ENCODE results near the gene TTC6. TPM values are rescaled to one million over a fixed set of nuclear protein-coding genes. Genes with fewer than 3 reads are reported as not detected.

The TTC6 gene
- total RNA-seq, 1 experiment from 2014 or later, result 0.54 TPM

GRCh38 chr14:37642125-37642524, 46.7 kb downstream of the TTC6 start:
- intact Hi-C loops (cut with micrococcal nuclease; ENCODE audit: unreplicated experiment) (no loop called here), in situ Hi-C loops (cut with HindIII; ENCODE audit: low pct_unique_long_range_greater_than_20kb, low sequenced_read_pairs) (no loop called here)
- H3K27me3 ChIP-seq (ENCODE audit: control insufficient read depth, insufficient read depth, low read length), result no peaks in the 10 kb centered on the region
- POLR2A ChIA-PET, result no interaction called here
- no peaks in the 10 kb centered on the region for H3K36me3 ChIP-seq (ENCODE audit: control insufficient read depth, insufficient read depth, low read length)
- no peak for DNase-seq (ENCODE audit: low read depth, low spot score)
- TF ChIP-seq TCF7L2 (IDR thresholded peaks at IDR 0.05; ENCODE audit: low read depth, low read length) (no peak), CTCF (IDR thresholded peaks at IDR 0.05) (no peak), REST (IDR thresholded peaks at IDR 0.05; ENCODE audit: insufficient read depth in 1 of 2, low read depth in 2 of 2, low read length in 1 of 2) (no peak), POLR2AphosphoS5 (IDR thresholded peaks at IDR 0.05; ENCODE audit: low read depth, low read length) (no peak), SIN3A (IDR thresholded peaks at IDR 0.05; ENCODE audit: borderline replicate concordance, insufficient read depth, low read depth, low read length) (no peak)
- H3K4me1 ChIP-seq (ENCODE audit: control insufficient read depth, insufficient read depth, low read length), result no peaks in the 10 kb centered on the region
- ATAC-seq, result no peak
- BruUV-seq (replicated peaks), result no TSS peak
- H3K9me3 ChIP-seq (ENCODE audit: control insufficient read depth, insufficient read depth, low read depth, low read length), result no peaks in the 10 kb centered on the region
- CTCF ChIA-PET, result no interaction called here
- no peak overlapping the region for H3K4me3 ChIP-seq (ENCODE audit: low read depth in 2 of 2, low read length in 2 of 2)
- no peak overlapping the region for H3K27ac ChIP-seq (ENCODE audit: low read length)

GRCh38 chr14:37643701-37644100, 48.3 kb downstream of the TTC6 start:
- no TSS peak for BruUV-seq (replicated peaks)
- ATAC-seq (no peak), DNase-seq (ENCODE audit: low read depth, low spot score) (no peak)
- Histone ChIP-seq H3K27ac (ENCODE audit: low read length) (no peak overlapping the region), H3K36me3 (ENCODE audit: control insufficient read depth, insufficient read depth, low read length) (no peaks in the 10 kb centered on the region), H3K27me3 (ENCODE audit: control insufficient read depth, insufficient read depth, low read length) (no peaks in the 10 kb centered on the region), H3K4me3 (ENCODE audit: low read depth in 2 of 2, low read length in 2 of 2) (no peak overlapping the region), H3K4me1 (ENCODE audit: control insufficient read depth, insufficient read depth, low read length) (no peaks in the 10 kb centered on the region), H3K9me3 (ENCODE audit: control insufficient read depth, insufficient read depth, low read depth, low read length) (no peaks in the 10 kb centered on the region)
- ChIA-PET CTCF (no interaction called here), POLR2A (no interaction called here)
- in situ Hi-C loops (cut with HindIII; ENCODE audit: low pct_unique_long_range_greater_than_20kb, low sequenced_read_pairs) (no loop called here), intact Hi-C loops (cut with micrococcal nuclease; ENCODE audit: unreplicated experiment) (no loop called here)
- TF ChIP-seq SIN3A (IDR thresholded peaks at IDR 0.05; ENCODE audit: borderline replicate concordance, insufficient read depth, low read depth, low read length), result no peak
- TF ChIP-seq POLR2AphosphoS5 (IDR thresholded peaks at IDR 0.05; ENCODE audit: low read depth, low read length), result no peak
- TF ChIP-seq CTCF (IDR thresholded peaks at IDR 0.05), result no peak
- no peak for TF ChIP-seq REST (IDR thresholded peaks at IDR 0.05; ENCODE audit: insufficient read depth in 1 of 2, low read depth in 2 of 2, low read length in 1 of 2)
- no peak for TF ChIP-seq TCF7L2 (IDR thresholded peaks at IDR 0.05; ENCODE audit: low read depth, low read length)

Other genes starting within 250 kb of the TTC6 start
- 8.7 TPM for gene FOXA1, start 380 bp upstream of the TTC6 start, total RNA-seq (2021; ENCODE audit: unreplicated experiment)

Measured in Panc1 (cell line).